GM19035 (cell line): Measurements from ENCODE around the gene NTM.

Source experiments
- ATAC-seq: cut with Tn5 transposase; IDR thresholded peaks from one replicate; pipeline ENCODE4 v1.9.1; 2021; ENCODE audit not compliant: unreplicated experiment

The NTM gene

GRCh38 chr11:132158091-132158490, 787.7 kb downstream of the NTM start:
- ATAC-seq: no peak

GRCh38 chr11:132158696-132159095, 788.3 kb downstream of the NTM start:
- ATAC-seq: no peak

- ATAC-seq: no peak
Observed at GRCh38 chr11:132161403-132162078, 791.1 kb downstream of the NTM start.

GRCh38 chr11:132168344-132168981, 798.0 kb downstream of the NTM start:
- no peak for ATAC-seq

GRCh38 chr11:132171031-132171430, 800.6 kb downstream of the NTM start:
- ATAC-seq: no peak

- no peak for ATAC-seq
Observed at GRCh38 chr11:132174362-132175255, 804.2 kb downstream of the NTM start.

- ATAC-seq: no peak
Observed at GRCh38 chr11:132177106-132177505, 806.7 kb downstream of the NTM start.

GRCh38 chr11:132184079-132184478, 813.7 kb downstream of the NTM start:
- ATAC-seq: no peak

- ATAC-seq: no peak
Observed at GRCh38 chr11:132185726-132186592, 815.5 kb downstream of the NTM start.

- no peak for ATAC-seq
Observed at GRCh38 chr11:132186699-132187098, 816.3 kb downstream of the NTM start.

- ATAC-seq: no peak
Observed at GRCh38 chr11:132187386-132187785, 817.0 kb downstream of the NTM start.

- ATAC-seq: no peak
Observed at GRCh38 chr11:132187814-132188213, 817.4 kb downstream of the NTM start.

GRCh38 chr11:132196928-132197327, 826.5 kb downstream of the NTM start:
- ATAC-seq: no peak

GRCh38 chr11:132200353-132200936, 830.0 kb downstream of the NTM start:
- no peak for ATAC-seq

GRCh38 chr11:132202621-132203020, 832.2 kb downstream of the NTM start:
- ATAC-seq: no peak

GRCh38 chr11:132205006-132205405, 834.6 kb downstream of the NTM start:
- no peak for ATAC-seq

GRCh38 chr11:132205496-132205895, 835.1 kb downstream of the NTM start:
- ATAC-seq: no peak

GRCh38 chr11:132206993-132207392, 836.6 kb downstream of the NTM start:
- ATAC-seq: no peak

- no peak for ATAC-seq
Observed at GRCh38 chr11:132208477-132209055, 838.2 kb downstream of the NTM start.

GRCh38 chr11:132211479-132211878, 841.1 kb downstream of the NTM start:
- no peak for ATAC-seq
